BE2C (cell line): Measurements from ENCODE around the gene BABAM2.

Source experiments
- DNase-seq: peaks from one replicate; pipeline ENCODE4 v3.0.0-alpha.2; 2020
- H3K27me3 ChIP-seq: fragments of 250-450 bp; sonication (Bioruptor Pico); 2 replicates; pipeline ENCODE4 v1.5.1; 2020; ENCODE audit warnings: mild to moderate bottlenecking
- H3K36me3 ChIP-seq: fragments of 250-450 bp; sonication (Bioruptor Pico); 2 replicates; pipeline ENCODE4 v1.5.1; 2020; ENCODE audit warnings: mild to moderate bottlenecking
- H3K4me1 ChIP-seq: fragments of 250-450 bp; sonication (Bioruptor Pico); 2 replicates; pipeline ENCODE4 v1.5.1; 2020
- H3K4me3 ChIP-seq: 2 replicates; pipeline ENCODE4 v1.5.1; 2011; ENCODE audit warnings: low read depth, low read length
- H3K9me3 ChIP-seq: fragments of 250-450 bp; sonication (Bioruptor Pico); 2 replicates; pipeline ENCODE4 v1.5.1; 2020
- CTCF ChIP-seq: IDR thresholded peaks from 2 replicates; pipeline ENCODE4 v1.5.1; 2012; ENCODE audit warnings: mild to moderate bottlenecking, low read depth, low read length

Gene BABAM2

GRCh38 chr2:28047681-28048080, 157.2 kb downstream of the BABAM2 start:
- peaks cover 5% of the 10 kb centered on the region; the same call in 1 of the 2 replicates for H3K4me1 ChIP-seq
- H3K27me3 ChIP-seq: no peaks in the 10 kb centered on the region
- no peaks in the 10 kb centered on the region for H3K36me3 ChIP-seq
- H3K4me3 ChIP-seq: no peak overlapping the region
- H3K9me3 ChIP-seq: no peaks in the 10 kb centered on the region
- DNase-seq: no peak
- TF ChIP-seq CTCF: no peak

- DNase-seq: no peak
- Histone ChIP-seq H3K9me3 (no peaks in the 10 kb centered on the region), H3K27me3 (no peaks in the 10 kb centered on the region), H3K4me1 (peaks cover 5% of the 10 kb centered on the region; the same call in 1 of the 2 replicates), H3K36me3 (no peaks in the 10 kb centered on the region), H3K4me3 (no peak overlapping the region)
- TF ChIP-seq CTCF: no peak
Observed at GRCh38 chr2:28048341-28048740, 157.8 kb downstream of the BABAM2 start.

GRCh38 chr2:28049416-28049815, 158.9 kb downstream of the BABAM2 start:
- DNase-seq: no peak
- no peaks in the 10 kb centered on the region for H3K9me3 ChIP-seq
- H3K4me3 ChIP-seq: no peak overlapping the region
- H3K4me1 ChIP-seq: peaks cover 5% of the 10 kb centered on the region; the same call in 1 of the 2 replicates
- TF ChIP-seq CTCF: no peak
- H3K36me3 ChIP-seq: no peaks in the 10 kb centered on the region
- H3K27me3 ChIP-seq: no peaks in the 10 kb centered on the region

GRCh38 chr2:28049899-28050298, 159.4 kb downstream of the BABAM2 start:
- H3K27me3 ChIP-seq: no peaks in the 10 kb centered on the region
- TF ChIP-seq CTCF: no peak
- H3K36me3 ChIP-seq: no peaks in the 10 kb centered on the region
- no peak for DNase-seq
- no peak overlapping the region for H3K4me3 ChIP-seq
- H3K4me1 ChIP-seq: peaks cover 5% of the 10 kb centered on the region; the same call in 1 of the 2 replicates
- H3K9me3 ChIP-seq: no peaks in the 10 kb centered on the region

GRCh38 chr2:28052691-28053090, 162.2 kb downstream of the BABAM2 start:
- H3K9me3 ChIP-seq: no peaks in the 10 kb centered on the region
- TF ChIP-seq CTCF: no peak
- no peak for DNase-seq
- no peak overlapping the region for H3K4me3 ChIP-seq
- H3K4me1 ChIP-seq: no peaks in the 10 kb centered on the region
- no peaks in the 10 kb centered on the region for H3K36me3 ChIP-seq
- no peaks in the 10 kb centered on the region for H3K27me3 ChIP-seq

- no peaks in the 10 kb centered on the region for H3K36me3 ChIP-seq
- H3K4me1 ChIP-seq: no peaks in the 10 kb centered on the region
- no peaks in the 10 kb centered on the region for H3K9me3 ChIP-seq
- no peak for TF ChIP-seq CTCF
- H3K4me3 ChIP-seq: no peak overlapping the region
- DNase-seq: no peak
- H3K27me3 ChIP-seq: no peaks in the 10 kb centered on the region
Observed at GRCh38 chr2:28053597-28053996, 163.1 kb downstream of the BABAM2 start.
